K562 (cell line): ENCODE measurements around the gene GPN3. TPM values are rescaled to one million over a fixed set of nuclear protein-coding genes. Genes with fewer than 3 reads are reported as not detected.

Experiments used
- ATAC-seq: fragments of 200-7000 bp; cut with Tn5 transposase; 3 replicates; pipeline ENCODE4 v1.9.1; 2020; ENCODE audit warnings: moderate library complexity
- BruUV-seq: library from RNA; stranded (reverse); fragments of 400-500 nt; replicated peaks from 2 replicates; lab custom pipeline; 2021; lab: Mats Ljungman, UMichigan
- CTCF ChIA-PET: fragments of 300-600 bp; formaldehyde crosslinking; extraction: SDS; loops from one replicate; lab custom pipeline; 2021; ENCODE audit warnings: low intra/inter-chr PET ratio; lab: Yijun Ruan, JAX
- POLR2A ChIA-PET: fragments of 300-600, 350-650 bp; sonication (Branson Sonifier 250); formaldehyde crosslinking; extraction: SDS; loops from one replicate; lab custom pipeline; 2021; ENCODE audit warnings: antibody characterized with exemption, inconsistent platforms; lab: Yijun Ruan, JAX
- DNase-seq, 4 experiments: peaks; one replicate each; pipeline versions ENCODE4 v3.0.0 to v3.0.0-alpha.2; 2011 to 2018; ENCODE audit warnings: low spot score in 3 of 4, mixed read lengths in 3 of 4; ENCODE audit errors: extremely low read depth in 1 of 4
- FAIRE-seq: peaks from 2 replicates; lab custom pipeline; 2011; peaks lifted over from hg19 to GRCh38; lab: Jason Lieb, UNC
- H2AFZ ChIP-seq: 2 replicates; pipeline ENCODE4 v1.6.0; 2011; ENCODE audit warnings: low read depth, low read length, control low read depth, inconsistent platforms
- H3K27ac ChIP-seq: fragments of 200-600 bp; 3 replicates; pipeline ENCODE4 v1.8.0; 2011; ENCODE audit warnings: low read depth, mild to moderate bottlenecking, control low read depth, inconsistent platforms, low read length, moderate library complexity, mixed read lengths; ENCODE audit errors: extremely low read depth
- H3K27me3 ChIP-seq, 2 experiments: fragments of 300-600 bp in 1 of 2; 2 replicates in 1 of 2; 3 replicates in 1 of 2; pipeline versions ENCODE4 v1.6.0 to v1.8.0; 2011; ENCODE audit warnings: inconsistent platforms in 2 of 2, low read length in 2 of 2, mild to moderate bottlenecking in 1 of 2, mixed read lengths in 1 of 2, moderate library complexity in 1 of 2; ENCODE audit not compliant: control insufficient read depth in 2 of 2, insufficient read depth in 2 of 2
- H3K36me3 ChIP-seq: fragments of 300-600 bp; 3 replicates; pipeline ENCODE4 v1.8.0; 2011; ENCODE audit warnings: mild to moderate bottlenecking, low read length, inconsistent platforms; ENCODE audit not compliant: control insufficient read depth, insufficient read depth
- H3K4me1 ChIP-seq, 2 experiments: fragments of 200-600 bp in 1 of 2; replicated peaks in 1 of 2; 2 replicates in 1 of 2; 3 replicates in 1 of 2; pipeline versions ENCODE4 v1.5.1 to v1.8.0; 2011; ENCODE audit warnings: inconsistent platforms in 2 of 2, low read length in 2 of 2, mild to moderate bottlenecking in 1 of 2, mixed read lengths in 1 of 2, moderate library complexity in 1 of 2; ENCODE audit not compliant: control insufficient read depth in 2 of 2, insufficient read depth in 2 of 2
- H3K4me2 ChIP-seq: 2 replicates; pipeline ENCODE4 v1.6.1; 2011; ENCODE audit warnings: low read length, control low read depth, inconsistent platforms, mixed read lengths; ENCODE audit not compliant: insufficient read depth
- H3K4me3 ChIP-seq: fragments of 200-600 bp; sonication (generic), shearing (Covaris generic); 2 replicates; pipeline ENCODE4 v1.5.1; 2016; ENCODE audit warnings: control low read depth, inconsistent platforms
- H3K79me2 ChIP-seq: fragments of 200-600 bp; 3 replicates; pipeline ENCODE4 v1.8.0; 2011; ENCODE audit warnings: low read length, inconsistent platforms; ENCODE audit not compliant: control insufficient read depth, insufficient read depth
- H3K9ac ChIP-seq, 2 experiments: 2 replicates each; pipeline versions ENCODE4 v1.6.0 to v1.6.1; 2011; ENCODE audit warnings: low read depth in 2 of 2, low read length in 2 of 2, control low read depth in 1 of 2, inconsistent platforms in 1 of 2, mild to moderate bottlenecking in 1 of 2, mixed read lengths in 1 of 2; ENCODE audit not compliant: insufficient read depth in 1 of 2
- H3K9me1 ChIP-seq: one replicate; pipeline ENCODE4 v1.6.0; 2011; ENCODE audit warnings: inconsistent platforms, mild to moderate bottlenecking, low read length, moderate library complexity; ENCODE audit not compliant: control insufficient read depth, insufficient read depth
- H3K9me3 ChIP-seq: replicated peaks from 2 replicates; pipeline ENCODE4 v1.5.1; 2011; ENCODE audit warnings: low read depth, low read length, inconsistent platforms; ENCODE audit not compliant: control insufficient read depth, insufficient read depth
- H4K20me1 ChIP-seq: replicated peaks from 2 replicates; pipeline ENCODE4 v1.6.1; 2011; ENCODE audit warnings: low read length, inconsistent platforms, mixed read lengths; ENCODE audit not compliant: control insufficient read depth, insufficient read depth
- ARNT ChIP-seq, 2 experiments: fragments of 450-650 bp; IDR thresholded peaks; 2 replicates each; pipeline ENCODE4 v1.6.1; 2016; ENCODE audit warnings: mild to moderate bottlenecking in 1 of 2
- CSDE1 ChIP-seq, 2 experiments: fragments of 450-650 bp; IDR thresholded peaks; 2 replicates each; pipeline ENCODE4 v1.6.1; 2016; ENCODE audit warnings: mild to moderate bottlenecking in 1 of 2
- GABPB2 ChIP-seq: fragments of 250-450 bp; sonication (Bioruptor Pico); conservative IDR thresholded peaks from 2 replicates; pipeline ENCODE4 v1.5.1; 2021; ENCODE audit warnings: mild to moderate bottlenecking
- KDM4B ChIP-seq, 2 experiments: fragments of 450-650 bp in 1 of 2; sonication (generic) in 1 of 2; IDR thresholded peaks; 2 replicates each; pipeline ENCODE4 v1.6.1; 2016 to 2017; ENCODE audit warnings: borderline replicate concordance in 2 of 2, antibody characterized with exemption in 1 of 2, low read depth in 1 of 2, mild to moderate bottlenecking in 1 of 2
- MCM3 ChIP-seq: fragments of 450-650 bp; IDR thresholded peaks from 2 replicates; pipeline ENCODE4 v1.6.1; 2016
- POLR3A ChIP-seq: IDR thresholded peaks from 2 replicates; pipeline ENCODE4 v1.6.1; 2011; ENCODE audit warnings: borderline replicate concordance, mild to moderate bottlenecking, moderate library complexity; ENCODE audit not compliant: insufficient read length, insufficient read depth; ENCODE audit errors: extremely low read depth
- SETDB1 ChIP-seq: IDR thresholded peaks from one replicate; pipeline ENCODE4 v1.6.1; 2012; ENCODE audit warnings: low read length, control low read depth, inconsistent platforms
- SP2 ChIP-seq: IDR thresholded peaks from 2 replicates; pipeline ENCODE4 v1.6.1; 2011; ENCODE audit warnings: mild to moderate bottlenecking, low read depth, low read length, moderate library complexity; ENCODE audit not compliant: poor library complexity, severe bottlenecking; ENCODE audit errors: extremely low read depth
- TAL1 ChIP-seq: fragments of 450-650 bp; IDR thresholded peaks from 2 replicates; pipeline ENCODE4 v1.6.1; 2016; ENCODE audit warnings: mild to moderate bottlenecking
- TBL1XR1 ChIP-seq, 2 experiments: IDR thresholded peaks; 2 replicates each; pipeline ENCODE4 v1.6.1; 2012; ENCODE audit warnings: improper control_type of control experiment in 2 of 2, low read length in 2 of 2, mild to moderate bottlenecking in 1 of 2
- UBTF ChIP-seq, 2 experiments: IDR thresholded peaks; 2 replicates each; pipeline ENCODE4 v1.6.1; 2012; ENCODE audit warnings: improper control_type of control experiment in 2 of 2, low read depth in 2 of 2, low read length in 2 of 2, borderline replicate concordance in 1 of 2
- ZBTB7A ChIP-seq: IDR thresholded peaks from 2 replicates; pipeline ENCODE4 v1.6.1; 2011; ENCODE audit warnings: low read depth, mild to moderate bottlenecking, low read length, moderate library complexity, borderline replicate concordance; ENCODE audit not compliant: control insufficient read depth
- ZNF436 ChIP-seq: fragments of 250-450, 450-650 bp; sonication (Bioruptor Pico); formaldehyde crosslinking; IDR thresholded peaks from 2 replicates; pipeline ENCODE4 v1.7.0; 2020; ENCODE audit warnings: mild to moderate bottlenecking
- WGBS: fragments of 100-300 bp; shearing (Covaris generic); methylation state at CpG from one replicate; pipeline ENCODE4 v1.1.6; 2016; ENCODE audit warnings: low coverage, mixed read lengths; ENCODE audit not compliant: insufficient coverage; ENCODE audit errors: missing lambda C conversion rate; 5-methylcytosine and 5-hydroxymethylcytosine counted together
- in situ Hi-C: fragments of 300-500 bp; cut with MboI; formaldehyde crosslinking; loops from 4 replicates; pipeline ENCODE4 v1.15.0; 2018; ENCODE audit warnings: inconsistent platforms, mixed read lengths
- intact Hi-C: fragments of 100-400 bp; cut with micrococcal nuclease; formaldehyde crosslinking; loops from 2 replicates; pipeline ENCODE4 v1.14.2; 2022
- polyA plus RNA-seq, 8 experiments: library from polyadenylated mRNA; depleted of rRNA in 4 of 8; stranded (reverse) in 5 of 8; unstranded in 3 of 8; fragments of >200 nt; fragmentation: Nextera tagmentation in 2 of 8; fragmentation: Illumina TruSeq in 1 of 8; extraction: Ambion mirVana in 2 of 8; extraction: Trizol in 1 of 8; gene quantifications; 2 replicates each; pipeline versions ENCODE4 v1.2.1 to v1.2.3, GENCODE V29; 2011 to 2014; ENCODE audit warnings: inconsistent platforms in 1 of 8, missing spikeins in 1 of 8
- total RNA-seq, 7 experiments: library from RNA; depleted of rRNA in 6 of 7; stranded (reverse); fragments of >200 nt in 6 of 7; fragmentation: Illumina TruSeq in 2 of 7; extraction: Trizol in 2 of 7; gene quantifications; 2 replicates each; pipeline versions ENCODE4 v1.2.1 to v1.2.3, GENCODE V29; 2011 to 2021; ENCODE audit warnings: low replicate concordance in 1 of 7
- TF ChIP-seq, protein P1 (sequence below), 2 experiments: IDR thresholded peaks in 1 of 2; conservative IDR thresholded peaks in 1 of 2; 2 replicates each; pipeline ENCODE4 v1.6.1; 2016; ENCODE audit warnings: low read depth in 2 of 2, mild to moderate bottlenecking in 1 of 2, missing compliant biosample characterization in 1 of 2, missing genetic modification characterization in 1 of 2, moderate library complexity in 1 of 2
- TF ChIP-seq, protein P2 (sequence below): fragments of 450-650 bp; formaldehyde crosslinking; conservative IDR thresholded peaks from 2 replicates; pipeline ENCODE4 v1.4.0; 2022; ENCODE audit warnings: mild to moderate bottlenecking, missing genetic modification characterization

GPN3 gene
- total and polyA plus RNA-seq, 9 of the 15 experiments (the other 6 are each of a cell fraction or from before 2014, with no cell fraction given) = 35.8 to 123 (median 64.2) TPM

- ATAC-seq (no peak), DNase-seq (no peak), FAIRE-seq (no peak)
- no peak overlapping the region for H3K4me2 ChIP-seq
- H3K79me2 ChIP-seq = no peaks in the 10 kb centered on the region
- in situ Hi-C loops = loop anchor here (10.0 kb wide), 1 partner anchor 322 kb away; no protein-coding TSS in a partner anchor
- H3K27ac ChIP-seq = no peak overlapping the region
- H3K36me3 ChIP-seq = no peaks in the 10 kb centered on the region
- ChIA-PET CTCF (interaction anchor here (0.6 kb wide), 1 partner anchor 428 kb away, joined by 5 read pairs; no protein-coding TSS in a partner anchor), POLR2A (no interaction called here)
- no peak overlapping the region for H3K4me3 ChIP-seq
- peaks cover 12 to 18% of the 10 kb centered on the region in 2 experiments; a peak in 4 of 5 replicates for H3K4me1 ChIP-seq
- BruUV-seq = no TSS peak
- H2AFZ ChIP-seq = peak overlapping the region; percentile 74; the same call in 1 of the 2 replicates
- no peaks in the 10 kb centered on the region for H3K9me3 ChIP-seq
- intact Hi-C loops = no loop called here
- H3K27me3 ChIP-seq = no peaks in the 10 kb centered on the region
- 0% methylated on average over 3 of the region's 3 CpGs for WGBS
- H3K9me1 ChIP-seq = no peaks in the 10 kb centered on the region
- no peak overlapping the region for H3K9ac ChIP-seq
- H4K20me1 ChIP-seq = no peaks in the 10 kb centered on the region
- TF ChIP-seq ZNF436 = no peak
- no peak for TF ChIP-seq UBTF (IDR thresholded peaks at IDR 0.05; ENCODE audit: borderline replicate concordance in 1 of 2, low read depth in 2 of 2, low read length in 2 of 2)
- TF ChIP-seq, protein P1, sequence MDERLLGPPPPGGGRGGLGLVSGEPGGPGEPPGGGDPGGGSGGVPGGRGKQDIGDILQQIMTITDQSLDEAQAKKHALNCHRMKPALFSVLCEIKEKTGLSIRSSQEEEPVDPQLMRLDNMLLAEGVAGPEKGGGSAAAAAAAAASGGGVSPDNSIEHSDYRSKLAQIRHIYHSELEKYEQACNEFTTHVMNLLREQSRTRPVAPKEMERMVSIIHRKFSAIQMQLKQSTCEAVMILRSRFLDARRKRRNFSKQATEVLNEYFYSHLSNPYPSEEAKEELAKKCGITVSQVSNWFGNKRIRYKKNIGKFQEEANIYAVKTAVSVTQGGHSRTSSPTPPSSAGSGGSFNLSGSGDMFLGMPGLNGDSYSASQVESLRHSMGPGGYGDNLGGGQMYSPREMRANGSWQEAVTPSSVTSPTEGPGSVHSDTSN (CRISPR knock-in tag; IDR thresholded peaks at IDR 0.05; ENCODE audit: low read depth) = no peak
- TF ChIP-seq, protein P1 (tag; conservative IDR thresholded peaks at IDR 0.05; ENCODE audit: low read depth) = peak; percentile 40; the same call in 1 of the 2 replicates
- no peak for TF ChIP-seq POLR3A
- peak; percentile 35 for TF ChIP-seq TAL1
- TF ChIP-seq, protein P2, sequence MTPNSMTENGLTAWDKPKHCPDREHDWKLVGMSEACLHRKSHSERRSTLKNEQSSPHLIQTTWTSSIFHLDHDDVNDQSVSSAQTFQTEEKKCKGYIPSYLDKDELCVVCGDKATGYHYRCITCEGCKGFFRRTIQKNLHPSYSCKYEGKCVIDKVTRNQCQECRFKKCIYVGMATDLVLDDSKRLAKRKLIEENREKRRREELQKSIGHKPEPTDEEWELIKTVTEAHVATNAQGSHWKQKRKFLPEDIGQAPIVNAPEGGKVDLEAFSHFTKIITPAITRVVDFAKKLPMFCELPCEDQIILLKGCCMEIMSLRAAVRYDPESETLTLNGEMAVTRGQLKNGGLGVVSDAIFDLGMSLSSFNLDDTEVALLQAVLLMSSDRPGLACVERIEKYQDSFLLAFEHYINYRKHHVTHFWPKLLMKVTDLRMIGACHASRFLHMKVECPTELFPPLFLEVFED (CRISPR knock-in tag) = no peak
- no peak for TF ChIP-seq GABPB2
- no peak for TF ChIP-seq ZBTB7A
- TF ChIP-seq ARNT (IDR thresholded peaks at IDR 0.05) = no peak
- TF ChIP-seq SETDB1 = no peak
- TF ChIP-seq KDM4B (IDR thresholded peaks at IDR 0.05; ENCODE audit: borderline replicate concordance in 2 of 2, low read depth in 1 of 2) = no peak
- no peak for TF ChIP-seq TBL1XR1 (IDR thresholded peaks at IDR 0.05; ENCODE audit: low read length in 2 of 2)
- TF ChIP-seq MCM3 = no peak
- no peak for TF ChIP-seq CSDE1 (IDR thresholded peaks at IDR 0.05)
- TF ChIP-seq SP2 = no peak
Measured at GRCh38 chr12:110426406-110426805, 41.7 kb downstream of the GPN3 start.
